ACHN (cell line): ENCODE results near the gene ZNF322.

Experiments
- DNase-seq: peaks from one replicate; pipeline ENCODE4 v3.0.0-alpha.2; 2015
- in situ Hi-C: cut with HindIII; loops from 2 replicates; pipeline ENCODE4 v1.10.0; 2017; ENCODE audit warnings: low sequenced_read_pairs, low pct_ligation_motif_present, low pct_unique_long_range_greater_than_20kb

The ZNF322 gene

DNA sequence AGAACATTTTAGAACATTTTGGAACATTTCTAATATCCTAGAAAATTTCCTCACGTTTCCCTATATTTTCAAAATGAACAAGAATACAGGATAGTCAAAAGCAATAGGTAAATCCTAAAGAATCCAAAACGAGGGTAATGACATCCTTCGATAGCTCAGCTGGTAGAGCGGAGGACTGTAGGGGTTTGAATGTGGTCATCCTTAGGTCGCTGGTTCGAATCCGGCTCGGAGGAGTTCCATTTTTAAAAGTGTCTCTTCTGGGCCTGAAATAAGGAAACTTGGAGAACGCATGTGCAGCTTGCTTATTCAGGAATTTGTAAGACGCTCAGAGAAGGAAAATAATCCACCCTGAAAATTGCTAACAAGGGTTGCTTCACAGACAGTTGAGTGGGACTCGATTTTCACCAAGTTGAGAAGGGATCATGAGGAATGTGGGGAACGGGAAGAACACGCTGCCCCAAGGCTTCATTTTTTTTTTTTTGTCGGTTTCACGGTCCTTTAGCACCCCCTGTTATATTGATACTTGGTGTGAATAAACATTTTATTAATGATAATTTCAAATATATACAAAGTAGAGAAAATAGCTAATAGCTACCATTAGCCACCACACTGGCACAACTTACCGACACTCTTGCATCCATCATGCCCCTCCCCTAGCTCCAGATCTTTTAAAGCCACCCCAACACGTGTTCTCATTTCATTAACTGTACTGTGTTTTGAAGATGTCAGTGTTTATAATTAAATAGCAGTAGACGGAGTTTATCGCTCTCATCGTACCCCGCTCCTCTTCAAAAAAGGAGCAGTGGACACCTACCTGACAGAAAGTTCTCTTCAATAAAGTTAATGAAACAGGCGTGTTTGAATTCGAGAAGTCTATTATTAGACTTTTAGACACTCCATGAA is 64.6 kb downstream of the ZNF322 start:
- DNase-seq = no peak
- in situ Hi-C loops = no loop called here

DNA sequence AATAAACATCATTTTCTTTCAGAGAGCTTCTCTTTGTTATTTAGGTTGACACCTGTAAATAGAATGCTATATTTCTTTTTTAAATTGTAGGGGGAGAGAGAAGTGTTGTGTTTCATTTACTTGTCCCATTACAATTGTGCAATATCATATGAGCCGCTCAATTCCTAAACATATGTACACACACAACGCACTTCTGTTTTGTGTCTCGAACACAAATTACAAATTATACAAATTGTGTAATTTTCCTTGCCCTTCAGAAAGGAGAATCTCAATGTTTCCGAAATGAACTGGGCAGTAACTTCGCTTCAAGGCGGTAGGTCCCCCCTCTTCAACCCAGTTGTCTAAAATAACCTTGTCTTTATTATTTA is 65.4 kb downstream of the ZNF322 start:
- DNase-seq = no peak
- in situ Hi-C loops = no loop called here

DNA sequence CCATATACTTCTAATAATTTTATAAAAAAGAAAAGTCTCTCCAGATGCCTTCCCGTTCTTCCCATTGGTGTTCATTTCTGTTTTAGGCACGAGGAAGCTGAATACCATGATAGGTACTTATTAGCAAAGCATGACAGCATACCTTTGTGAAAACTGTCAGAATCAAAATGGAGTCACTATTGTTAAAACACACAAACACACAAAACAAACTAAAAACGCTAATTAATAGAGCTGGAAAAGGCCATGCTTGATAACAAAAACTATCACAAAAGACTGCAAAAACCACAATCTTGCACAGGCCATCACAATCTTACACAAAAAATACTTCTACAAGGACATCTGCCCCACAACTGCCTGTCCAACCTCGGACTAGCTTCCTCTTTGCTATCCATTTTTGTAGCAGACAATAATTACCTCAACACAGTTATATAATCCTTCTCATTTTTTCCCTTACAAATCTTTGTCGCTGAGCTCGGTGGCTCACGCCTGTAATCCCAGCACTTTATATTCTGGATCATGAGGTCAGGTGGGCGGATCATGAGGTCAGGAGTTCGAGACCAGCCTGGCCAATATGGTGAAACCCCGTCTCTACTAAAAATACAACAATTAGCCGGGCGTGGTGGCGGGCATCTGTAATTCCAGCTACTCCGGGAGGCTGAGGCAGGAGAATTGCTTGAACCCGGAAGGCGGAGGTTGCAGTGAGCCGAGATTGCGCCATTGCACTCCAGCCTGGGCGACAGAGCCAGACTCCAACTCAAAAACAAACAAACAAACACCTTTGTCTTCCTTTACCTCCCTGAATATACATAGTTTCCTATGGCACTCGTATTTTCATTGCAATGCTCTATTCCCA is 66.0 kb downstream of the ZNF322 start:
- DNase-seq = no peak
- in situ Hi-C loops = no loop called here

DNA sequence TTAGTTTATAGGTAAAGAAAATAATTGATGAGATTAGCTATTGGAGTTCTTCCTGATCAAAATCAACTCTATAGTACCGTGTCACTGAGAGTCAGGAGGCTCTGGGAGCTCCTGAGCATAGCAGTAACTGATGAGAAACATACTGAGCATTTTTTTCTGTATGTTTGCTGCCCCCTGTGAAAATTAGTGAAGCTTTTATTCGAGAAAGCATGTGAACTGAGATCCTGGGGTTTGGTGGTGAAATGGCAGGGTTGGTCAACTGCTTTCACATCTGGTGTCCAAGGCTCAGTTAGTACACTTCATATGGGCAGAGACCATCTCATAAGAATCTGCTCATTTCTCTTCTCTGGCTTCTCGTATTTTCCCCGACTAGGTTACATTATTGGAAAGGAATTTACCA is 66.9 kb downstream of the ZNF322 start:
- no peak for DNase-seq
- in situ Hi-C loops = no loop called here

DNA sequence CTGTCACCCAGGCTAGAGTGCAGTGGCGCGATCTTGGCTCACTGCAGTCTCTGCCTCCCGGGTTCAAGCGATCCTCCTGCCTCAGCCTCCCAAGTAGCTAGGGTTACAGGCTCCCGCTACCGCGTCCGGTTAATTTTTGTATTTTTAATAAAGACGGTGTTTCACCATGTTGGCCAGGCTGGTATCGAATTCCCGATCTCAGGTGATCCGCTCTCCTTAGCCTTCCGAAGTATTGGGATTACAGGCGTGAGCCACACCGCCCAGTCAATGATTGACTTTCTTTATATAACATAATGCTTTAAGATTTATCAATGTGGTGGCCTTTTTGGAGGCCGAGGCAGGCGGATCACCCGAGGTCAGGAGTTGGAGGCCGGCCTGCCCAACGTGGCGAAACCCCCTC is 70.6 kb downstream of the ZNF322 start:
- in situ Hi-C loops = no loop called here
- DNase-seq = no peak
